K562 (cell line): Measurements from ENCODE around the gene CAMSAP2. TPM values are rescaled to one million over a fixed set of nuclear protein-coding genes. Genes with fewer than 3 reads are reported as not detected.

Experiments used
- CC2D1A ChIP-seq: fragments of 450-650 bp; IDR thresholded peaks from 2 replicates; pipeline ENCODE4 v1.6.1; 2017; ENCODE audit warnings: mild to moderate bottlenecking
- CHD1 ChIP-seq: fragments of 200-600 bp; sonication (generic); IDR thresholded peaks from one replicate; pipeline ENCODE4 v1.6.1; 2012; ENCODE audit warnings: mild to moderate bottlenecking, moderate library complexity, low read length, inconsistent platforms
- DEAF1 ChIP-seq: fragments of 450-650 bp; formaldehyde crosslinking; IDR thresholded peaks from 2 replicates; pipeline ENCODE4 v1.4.0; 2020; ENCODE audit warnings: mild to moderate bottlenecking, moderate library complexity
- EGR1 ChIP-seq: fragments of 450-650 bp; conservative IDR thresholded peaks from 2 replicates; pipeline ENCODE4 v1.6.1; 2017; ENCODE audit warnings: mild to moderate bottlenecking
- FOXK1 ChIP-seq: sonication (generic); formaldehyde crosslinking; IDR thresholded peaks from 2 replicates; pipeline ENCODE4 v1.8.0; 2022; ENCODE audit warnings: missing genetic modification reagents, mild to moderate bottlenecking, borderline replicate concordance
- FOXK2 ChIP-seq, 2 experiments: fragments of 450-650 bp; IDR thresholded peaks in 1 of 2; conservative IDR thresholded peaks in 1 of 2; 2 replicates each; pipeline ENCODE4 v1.6.1; 2016; ENCODE audit warnings: low read depth in 2 of 2, mild to moderate bottlenecking in 1 of 2
- GTF2B ChIP-seq: IDR thresholded peaks from 2 replicates; pipeline ENCODE4 v1.6.1; 2011; ENCODE audit not compliant: insufficient read length; ENCODE audit errors: extremely low read depth
- HDAC3 ChIP-seq: fragments of 450-650 bp; IDR thresholded peaks from 2 replicates; pipeline ENCODE4 v1.6.1; 2018; ENCODE audit warnings: borderline replicate concordance, mild to moderate bottlenecking, moderate library complexity; ENCODE audit not compliant: partially characterized antibody
- HDAC6 ChIP-seq: IDR thresholded peaks from 2 replicates; pipeline ENCODE4 v1.6.1; 2012; ENCODE audit warnings: low read depth, mild to moderate bottlenecking, control low read depth, inconsistent platforms, low read length, moderate library complexity
- HES1 ChIP-seq: fragments of 450-650 bp; IDR thresholded peaks from 2 replicates; pipeline ENCODE4 v1.6.1; 2016; ENCODE audit warnings: low read depth, mild to moderate bottlenecking, moderate library complexity
- JUND ChIP-seq, 2 experiments: IDR thresholded peaks; 2 replicates in 1 of 2; 3 replicates in 1 of 2; pipeline ENCODE4 v1.6.1; 2011; ENCODE audit warnings: borderline replicate concordance in 2 of 2, low read depth in 2 of 2, low read length in 2 of 2, improper control_type of control experiment in 1 of 2, missing biosample characterization in 1 of 2, missing genetic modification characterization in 1 of 2, missing genetic modification reagents in 1 of 2
- KLF16 ChIP-seq: IDR thresholded peaks from 2 replicates; pipeline ENCODE4 v1.6.1; 2016; ENCODE audit warnings: antibody characterized with exemption
- MAFG ChIP-seq: fragments of 450-650 bp; conservative IDR thresholded peaks from 2 replicates; pipeline ENCODE4 v1.6.1; 2016; ENCODE audit warnings: missing genetic modification characterization, missing compliant biosample characterization
- MEF2A ChIP-seq: IDR thresholded peaks from 2 replicates; pipeline ENCODE4 v1.6.1; 2011; ENCODE audit warnings: low read depth, mild to moderate bottlenecking, low read length, moderate library complexity; ENCODE audit not compliant: control insufficient read depth
- NFIC ChIP-seq: fragments of 450-650 bp; IDR thresholded peaks from 2 replicates; pipeline ENCODE4 v1.6.1; 2017; ENCODE audit warnings: mild to moderate bottlenecking, inconsistent platforms
- NONO ChIP-seq, 2 experiments: fragments of 200-400 bp in 1 of 2; fragments of 450-650 bp in 1 of 2; formaldehyde crosslinking in 1 of 2; IDR thresholded peaks; 2 replicates each; pipeline ENCODE4 v1.6.1; 2017; ENCODE audit warnings: low read depth in 2 of 2, mild to moderate bottlenecking in 2 of 2, moderate library complexity in 2 of 2, low read length in 1 of 2
- PHB ChIP-seq: fragments of 250-450 bp; sonication (Bioruptor Pico); IDR thresholded peaks from 2 replicates; pipeline ENCODE4 v1.5.0; 2021
- PHF21A ChIP-seq: fragments of 450-650 bp; IDR thresholded peaks from 2 replicates; pipeline ENCODE4 v1.6.1; 2017; ENCODE audit warnings: low read depth, borderline replicate concordance
- RBM25 ChIP-seq: fragments of 200-400 bp; formaldehyde crosslinking; IDR thresholded peaks from 2 replicates; pipeline ENCODE4 v1.6.1; 2018; ENCODE audit warnings: low read length, low read depth, moderate library complexity; ENCODE audit not compliant: severe bottlenecking
- RCOR1 ChIP-seq, 2 experiments: IDR thresholded peaks; 2 replicates each; pipeline ENCODE4 v1.6.1; 2012; ENCODE audit warnings: low read depth in 2 of 2, low read length in 2 of 2, borderline replicate concordance in 1 of 2, improper control_type of control experiment in 1 of 2
- TEAD1 ChIP-seq, 2 experiments: fragments of 450-650 bp in 1 of 2; sonication (generic) in 1 of 2; formaldehyde crosslinking; IDR thresholded peaks; 2 replicates each; pipeline versions ENCODE4 v1.4.0 to v1.8.0; 2020 to 2022; ENCODE audit warnings: mild to moderate bottlenecking in 2 of 2, missing genetic modification reagents in 1 of 2
- ZFP30 ChIP-seq: fragments of 250-450 bp; sonication (Bioruptor Pico); IDR thresholded peaks from 2 replicates; pipeline ENCODE4 v1.8.0; 2022; ENCODE audit warnings: moderate library complexity, mild to moderate bottlenecking, inconsistent platforms, borderline replicate concordance
- ZNF134 ChIP-seq: fragments of 250-450 bp; sonication (Bioruptor Pico); conservative IDR thresholded peaks from 2 replicates; pipeline ENCODE4 v1.4.0; 2020
- ZNF408 ChIP-seq: fragments of 250-450 bp; sonication (Bioruptor Pico); IDR thresholded peaks from 2 replicates; pipeline ENCODE4 v1.4.0; 2020; ENCODE audit warnings: low read depth, mild to moderate bottlenecking, moderate library complexity
- ZNF589 ChIP-seq: fragments of 200-800 bp; sonication (Bioruptor generic); IDR thresholded peaks from 2 replicates; pipeline ENCODE4 v1.6.1; 2016; ENCODE audit warnings: low read depth, missing genetic modification characterization, missing compliant biosample characterization
- polyA plus RNA-seq, 8 experiments: library from polyadenylated mRNA; depleted of rRNA in 4 of 8; stranded (reverse) in 5 of 8; unstranded in 3 of 8; fragments of >200 nt; fragmentation: Nextera tagmentation in 2 of 8; fragmentation: Illumina TruSeq in 1 of 8; extraction: Ambion mirVana in 2 of 8; extraction: Trizol in 1 of 8; gene quantifications; 2 replicates each; pipeline versions ENCODE4 v1.2.1 to v1.2.3, GENCODE V29; 2011 to 2014; ENCODE audit warnings: inconsistent platforms in 1 of 8, missing spikeins in 1 of 8
- total RNA-seq, 7 experiments: library from RNA; depleted of rRNA in 6 of 7; stranded (reverse); fragments of >200 nt in 6 of 7; fragmentation: Illumina TruSeq in 2 of 7; extraction: Trizol in 2 of 7; gene quantifications; 2 replicates each; pipeline versions ENCODE4 v1.2.1 to v1.2.3, GENCODE V29; 2011 to 2021; ENCODE audit warnings: low replicate concordance in 1 of 7

Gene CAMSAP2
- total and polyA plus RNA-seq, 9 of the 15 experiments (the other 6 are each of a cell fraction or from before 2014, with no cell fraction given), result 1.4 to 7.5 (median 2.7) TPM

GRCh38 chr1:200802865-200803512 is 64.3 kb downstream of the CAMSAP2 start (continued):
- peak in 1 of 2 experiments; percentile 31; a peak in 1 of 4 replicates for TF ChIP-seq FOXK2 (conservative IDR thresholded peaks at IDR 0.05 in 1 of 2, IDR thresholded peaks at IDR 0.05 in 1 of 2; ENCODE audit: low read depth in 2 of 2)
- TF ChIP-seq HES1, result no peak
- TF ChIP-seq GTF2B, result no peak
- no peak for TF ChIP-seq HDAC3
- peak; percentile 97 for TF ChIP-seq DEAF1 (CRISPR knock-in tag)
- no peak for TF ChIP-seq EGR1
- TF ChIP-seq ZNF134, result no peak
- TF ChIP-seq RCOR1 (IDR thresholded peaks at IDR 0.05; ENCODE audit: borderline replicate concordance in 1 of 2, low read depth in 2 of 2, low read length in 2 of 2), result peak in 1 of 2 experiments; percentile 65; a peak in 1 of 4 replicates
- TF ChIP-seq PHF21A, result no peak
- 0 out of 2 replicates have a peak, but pooled peaks have one; percentile 8 for TF ChIP-seq NFIC
- no peak for TF ChIP-seq ZNF408 (CRISPR knock-in tag)
- TF ChIP-seq FOXK1, result no peak
- TF ChIP-seq TEAD1 (CRISPR knock-in tag; IDR thresholded peaks at IDR 0.05), result peak; percentile 83 to 99
- TF ChIP-seq JUND (IDR thresholded peaks at IDR 0.05; ENCODE audit: borderline replicate concordance, low read depth, low read length), result peak; percentile 50; the same call in 1 of the 2 replicates
- no peak; the same call in 2 of the 3 replicates for TF ChIP-seq JUND (tag; IDR thresholded peaks at IDR 0.05; ENCODE audit: borderline replicate concordance, low read depth, low read length)
- TF ChIP-seq MEF2A, result no peak
- TF ChIP-seq ZFP30 (CRISPR knock-in tag), result no peak
- 0 out of 2 replicates have a peak, but pooled peaks have one; percentile 18 for TF ChIP-seq KLF16
- TF ChIP-seq RBM25, result no peak
- TF ChIP-seq ZNF589 (CRISPR knock-in tag), result no peak
- TF ChIP-seq PHB (CRISPR knock-in tag), result no peak
- peak; percentile 90 for TF ChIP-seq CC2D1A
- TF ChIP-seq NONO (IDR thresholded peaks at IDR 0.05; ENCODE audit: low read depth in 2 of 2, low read length in 1 of 2), result no peak
- TF ChIP-seq HDAC6, result no peak
- no peak for TF ChIP-seq CHD1
- no peak for TF ChIP-seq MAFG (tag)
